ENCODE results near the gene LST1.

The LST1 gene

DNA sequence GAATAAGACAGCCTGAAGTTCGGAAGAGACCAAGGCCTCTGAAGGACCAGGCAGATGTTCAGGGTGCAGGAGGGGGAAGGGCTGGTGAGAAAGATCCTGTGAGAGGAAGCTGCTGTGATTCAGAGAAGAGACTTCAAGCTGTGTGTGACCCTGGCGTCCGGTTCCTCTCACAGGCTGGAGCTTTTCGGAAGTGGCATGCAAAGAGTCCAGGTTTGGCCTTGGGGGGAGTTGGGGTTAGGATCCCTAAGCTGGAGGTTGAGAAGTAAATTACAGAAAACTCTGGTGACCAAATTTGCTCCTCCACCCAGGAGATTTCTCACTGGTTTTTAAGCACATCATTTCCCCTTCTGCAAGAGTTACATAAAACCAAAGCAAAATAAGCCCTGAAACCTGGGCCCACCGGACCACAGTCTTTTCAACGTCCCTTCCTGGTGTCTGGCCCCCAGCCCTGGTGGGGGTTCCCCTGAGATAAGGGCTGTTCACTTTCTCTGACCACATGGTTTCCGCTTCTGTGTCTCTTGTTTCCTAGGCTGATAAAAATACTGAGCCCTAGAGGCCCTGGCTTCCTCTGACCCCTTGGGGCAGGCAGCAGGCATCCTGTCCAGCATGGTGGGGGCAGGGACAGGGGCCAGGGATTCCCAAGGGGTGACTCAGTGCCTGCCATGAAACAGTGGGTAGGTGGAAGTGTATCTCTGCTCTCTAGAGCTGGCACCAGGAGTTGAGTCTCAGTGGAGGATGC lies 25.9 kb upstream of the LST1 start:
- DNase-seq (ENCODE audit: low read depth in 2 of 2): no peak

DNA sequence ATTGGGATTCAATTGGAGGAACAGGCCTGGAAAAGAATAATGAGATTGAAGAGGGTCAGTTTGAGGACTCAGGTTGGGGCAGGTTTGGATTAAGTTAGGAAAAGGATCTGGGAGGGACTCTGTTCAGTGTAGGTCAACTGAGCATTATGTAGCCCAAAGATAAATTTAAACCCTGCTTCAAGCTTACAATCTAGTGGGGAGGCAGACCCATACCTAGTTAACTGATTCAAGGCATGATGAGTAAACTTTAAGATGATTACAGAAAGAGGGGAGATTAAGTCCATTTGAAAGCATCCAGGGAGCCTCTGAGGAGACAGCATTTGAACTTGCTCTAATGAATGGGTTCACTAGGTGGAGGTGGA lies 25.4 kb upstream of the LST1 start:
- DNase-seq (ENCODE audit: low read depth in 2 of 2): no peak

DNA sequence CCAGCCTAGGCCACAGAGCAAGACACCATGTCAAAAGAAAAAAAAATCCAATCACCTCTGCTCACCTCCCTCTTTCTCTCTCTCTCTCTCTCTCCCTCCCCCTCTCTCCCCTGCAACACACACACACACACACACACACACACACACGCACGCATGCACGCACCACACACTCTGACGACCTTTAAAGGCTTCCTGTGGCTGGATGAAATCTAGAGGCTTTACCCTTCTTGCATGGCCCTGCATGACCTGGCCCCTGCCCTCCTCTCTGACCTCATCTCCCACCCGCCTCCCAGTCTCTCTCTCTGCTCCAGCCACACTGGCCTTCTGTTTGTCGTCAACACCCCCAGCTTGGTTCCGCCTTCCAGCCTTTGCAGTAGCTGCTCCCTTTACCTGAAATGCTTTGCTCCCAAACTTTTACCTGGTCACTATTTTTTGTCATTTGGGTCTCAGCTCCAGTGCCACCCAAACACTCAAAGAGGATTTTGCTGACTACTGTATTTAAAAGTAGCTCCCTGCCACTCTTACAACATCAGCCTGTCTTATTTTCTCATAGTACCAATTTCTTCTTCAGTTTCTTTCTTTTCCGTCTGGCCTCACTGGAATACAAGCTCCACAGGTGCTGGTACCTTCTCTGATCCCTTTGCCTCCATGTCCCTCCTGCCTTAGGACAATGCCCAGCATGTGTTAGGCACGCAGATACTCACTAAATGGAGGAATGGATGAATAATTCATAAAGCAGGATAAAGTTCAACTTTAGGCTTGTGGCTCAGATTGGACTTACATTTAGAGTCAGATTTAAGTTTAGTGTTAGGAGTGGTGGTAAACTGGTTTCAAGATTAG lies 18.3 kb upstream of the LST1 start:
- no peak for DNase-seq (ENCODE audit: low read depth in 2 of 2)

DNA sequence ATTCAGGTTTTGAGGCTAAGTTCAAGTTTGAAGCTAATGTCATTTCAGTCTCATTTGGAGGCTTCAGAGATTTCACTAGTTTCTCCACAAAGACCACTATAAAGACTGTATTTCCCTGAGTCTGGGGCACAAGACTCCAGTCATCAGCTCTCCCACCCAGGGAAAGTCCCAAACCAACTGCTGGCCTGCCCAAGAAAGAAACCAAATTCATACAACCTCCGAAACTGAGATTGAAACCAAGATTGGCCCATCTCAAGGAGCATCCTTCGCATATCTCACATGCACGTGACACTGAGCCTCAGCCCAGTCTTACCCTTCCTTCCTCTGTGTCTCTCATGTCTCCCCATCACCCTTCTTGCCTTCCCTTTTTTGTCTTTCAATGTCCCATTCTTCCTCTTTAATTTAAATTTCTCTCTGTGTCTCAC lies 17.5 kb upstream of the LST1 start:
- no peak for DNase-seq (ENCODE audit: low read depth in 2 of 2)

DNA sequence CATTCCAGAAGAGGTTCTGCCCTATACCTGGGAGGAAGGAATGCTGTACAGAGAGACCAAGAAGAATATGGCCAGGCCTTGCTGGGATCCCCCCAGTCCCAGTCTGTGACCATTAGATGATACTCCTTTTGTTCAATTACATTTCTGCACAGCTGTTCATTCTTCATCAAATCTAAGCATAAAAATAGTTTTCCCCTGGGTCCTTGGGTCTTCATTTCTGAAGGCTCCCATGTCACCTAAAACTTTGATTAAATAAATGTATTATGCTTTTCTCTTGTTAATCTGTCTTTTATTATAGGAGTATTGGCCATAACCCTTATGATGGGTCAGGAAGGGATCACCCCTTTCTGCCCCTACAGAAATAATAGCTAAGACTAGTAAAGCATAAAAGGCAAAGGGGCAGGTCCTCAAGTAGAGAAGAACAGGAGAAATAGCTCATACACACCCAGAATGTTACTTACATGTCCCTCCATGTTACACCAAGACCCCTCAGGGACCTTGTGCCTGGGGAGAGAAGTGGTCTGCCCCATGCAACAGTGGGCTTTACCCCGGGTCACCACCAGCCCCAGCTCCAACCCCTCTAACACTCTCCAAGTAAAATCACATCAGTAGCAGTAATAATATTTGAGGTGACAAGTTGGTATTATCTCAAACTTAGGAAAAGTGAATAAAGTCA lies 16.1 kb upstream of the LST1 start:
- DNase-seq (ENCODE audit: low read depth in 2 of 2): no peak

DNA sequence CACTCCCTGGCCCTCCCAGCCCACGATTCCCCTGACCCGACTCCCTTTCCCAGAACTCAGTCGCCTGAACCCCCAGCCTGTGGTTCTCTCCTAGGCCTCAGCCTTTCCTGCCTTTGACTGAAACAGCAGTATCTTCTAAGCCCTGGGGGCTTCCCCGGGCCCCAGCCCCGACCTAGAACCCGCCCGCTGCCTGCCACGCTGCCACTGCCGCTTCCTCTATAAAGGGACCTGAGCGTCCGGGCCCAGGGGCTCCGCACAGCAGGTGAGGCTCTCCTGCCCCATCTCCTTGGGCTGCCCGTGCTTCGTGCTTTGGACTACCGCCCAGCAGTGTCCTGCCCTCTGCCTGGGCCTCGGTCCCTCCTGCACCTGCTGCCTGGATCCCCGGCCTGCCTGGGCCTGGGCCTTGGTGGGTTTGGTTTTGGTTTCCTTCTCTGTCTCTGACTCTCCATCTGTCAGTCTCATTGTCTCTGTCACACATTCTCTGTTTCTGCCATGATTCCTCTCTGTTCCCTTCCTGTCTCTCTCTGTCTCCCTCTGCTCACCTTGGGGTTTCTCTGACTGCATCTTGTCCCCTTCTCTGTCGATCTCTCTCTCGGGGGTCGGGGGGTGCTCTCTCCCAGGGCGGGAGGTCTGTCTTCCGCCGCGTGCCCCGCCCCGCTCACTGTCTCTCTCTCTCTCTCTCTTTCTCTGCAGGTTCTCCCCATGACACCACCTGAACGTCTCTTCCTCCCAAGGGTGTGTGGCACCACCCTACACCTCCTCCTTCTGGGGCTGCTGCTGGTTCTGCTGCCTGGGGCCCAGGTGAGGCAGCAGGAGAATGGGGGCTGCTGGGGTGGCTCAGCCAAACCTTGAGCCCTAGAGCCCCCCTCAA lies 13.8 kb upstream of the LST1 start, which contains the start of gene LTA:
Gene LTA (plus strand): TSS at position 249 of the 871 bp plus-strand sequence. CDS start 454 bp downstream, at position 703.
- no peak for DNase-seq (ENCODE audit: low read depth in 2 of 2)

DNA sequence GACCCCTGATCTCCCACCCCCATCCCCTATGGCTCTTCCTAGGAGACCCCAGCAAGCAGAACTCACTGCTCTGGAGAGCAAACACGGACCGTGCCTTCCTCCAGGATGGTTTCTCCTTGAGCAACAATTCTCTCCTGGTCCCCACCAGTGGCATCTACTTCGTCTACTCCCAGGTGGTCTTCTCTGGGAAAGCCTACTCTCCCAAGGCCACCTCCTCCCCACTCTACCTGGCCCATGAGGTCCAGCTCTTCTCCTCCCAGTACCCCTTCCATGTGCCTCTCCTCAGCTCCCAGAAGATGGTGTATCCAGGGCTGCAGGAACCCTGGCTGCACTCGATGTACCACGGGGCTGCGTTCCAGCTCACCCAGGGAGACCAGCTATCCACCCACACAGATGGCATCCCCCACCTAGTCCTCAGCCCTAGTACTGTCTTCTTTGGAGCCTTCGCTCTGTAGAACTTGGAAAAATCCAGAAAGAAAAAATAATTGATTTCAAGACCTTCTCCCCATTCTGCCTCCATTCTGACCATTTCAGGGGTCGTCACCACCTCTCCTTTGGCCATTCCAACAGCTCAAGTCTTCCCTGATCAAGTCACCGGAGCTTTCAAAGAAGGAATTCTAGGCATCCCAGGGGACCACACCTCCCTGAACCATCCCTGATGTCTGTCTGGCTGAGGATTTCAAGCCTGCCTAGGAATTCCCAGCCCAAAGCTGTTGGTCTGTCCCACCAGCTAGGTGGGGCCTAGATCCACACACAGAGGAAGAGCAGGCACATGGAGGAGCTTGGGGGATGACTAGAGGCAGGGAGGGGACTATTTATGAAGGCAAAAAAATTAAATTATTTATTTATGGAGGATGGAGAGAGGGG lies 12.6 kb upstream of the LST1 start:
- no peak for DNase-seq (ENCODE audit: low read depth in 2 of 2)

DNA sequence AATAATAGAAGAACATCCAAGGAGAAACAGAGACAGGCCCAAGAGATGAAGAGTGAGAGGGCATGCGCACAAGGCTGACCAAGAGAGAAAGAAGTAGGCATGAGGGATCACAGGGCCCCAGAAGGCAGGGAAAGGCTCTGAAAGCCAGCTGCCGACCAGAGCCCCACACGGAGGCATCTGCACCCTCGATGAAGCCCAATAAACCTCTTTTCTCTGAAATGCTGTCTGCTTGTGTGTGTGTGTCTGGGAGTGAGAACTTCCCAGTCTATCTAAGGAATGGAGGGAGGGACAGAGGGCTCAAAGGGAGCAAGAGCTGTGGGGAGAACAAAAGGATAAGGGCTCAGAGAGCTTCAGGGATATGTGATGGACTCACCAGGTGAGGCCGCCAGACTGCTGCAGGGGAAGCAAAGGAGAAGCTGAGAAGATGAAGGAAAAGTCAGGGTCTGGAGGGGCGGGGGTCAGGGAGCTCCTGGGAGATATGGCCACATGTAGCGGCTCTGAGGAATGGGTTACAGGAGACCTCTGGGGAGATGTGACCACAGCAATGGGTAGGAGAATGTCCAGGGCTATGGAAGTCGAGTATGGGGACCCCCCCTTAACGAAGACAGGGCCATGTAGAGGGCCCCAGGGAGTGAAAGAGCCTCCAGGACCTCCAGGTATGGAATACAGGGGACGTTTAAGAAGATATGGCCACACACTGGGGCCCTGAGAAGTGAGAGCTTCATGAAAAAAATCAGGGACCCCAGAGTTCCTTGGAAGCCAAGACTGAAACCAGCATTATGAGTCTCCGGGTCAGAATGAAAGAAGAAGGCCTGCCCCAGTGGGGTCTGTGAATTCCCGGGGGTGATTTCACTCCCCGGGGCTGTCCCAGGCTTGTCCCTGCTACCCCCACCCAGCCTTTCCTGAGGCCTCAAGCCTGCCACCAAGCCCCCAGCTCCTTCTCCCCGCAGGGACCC lies 11.7 kb upstream of the LST1 start:
- no peak for DNase-seq (ENCODE audit: low read depth in 2 of 2)

DNA sequence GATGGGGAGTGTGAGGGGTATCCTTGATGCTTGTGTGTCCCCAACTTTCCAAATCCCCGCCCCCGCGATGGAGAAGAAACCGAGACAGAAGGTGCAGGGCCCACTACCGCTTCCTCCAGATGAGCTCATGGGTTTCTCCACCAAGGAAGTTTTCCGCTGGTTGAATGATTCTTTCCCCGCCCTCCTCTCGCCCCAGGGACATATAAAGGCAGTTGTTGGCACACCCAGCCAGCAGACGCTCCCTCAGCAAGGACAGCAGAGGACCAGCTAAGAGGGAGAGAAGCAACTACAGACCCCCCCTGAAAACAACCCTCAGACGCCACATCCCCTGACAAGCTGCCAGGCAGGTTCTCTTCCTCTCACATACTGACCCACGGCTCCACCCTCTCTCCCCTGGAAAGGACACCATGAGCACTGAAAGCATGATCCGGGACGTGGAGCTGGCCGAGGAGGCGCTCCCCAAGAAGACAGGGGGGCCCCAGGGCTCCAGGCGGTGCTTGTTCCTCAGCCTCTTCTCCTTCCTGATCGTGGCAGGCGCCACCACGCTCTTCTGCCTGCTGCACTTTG lies 10.7 kb upstream of the LST1 start, which contains the start of gene TNF:
Gene TNF (plus strand): TSS at position 231 of the 567 bp plus-strand sequence. CDS start 177 bp downstream, at position 408.
- no peak for DNase-seq (ENCODE audit: low read depth in 2 of 2)

DNA sequence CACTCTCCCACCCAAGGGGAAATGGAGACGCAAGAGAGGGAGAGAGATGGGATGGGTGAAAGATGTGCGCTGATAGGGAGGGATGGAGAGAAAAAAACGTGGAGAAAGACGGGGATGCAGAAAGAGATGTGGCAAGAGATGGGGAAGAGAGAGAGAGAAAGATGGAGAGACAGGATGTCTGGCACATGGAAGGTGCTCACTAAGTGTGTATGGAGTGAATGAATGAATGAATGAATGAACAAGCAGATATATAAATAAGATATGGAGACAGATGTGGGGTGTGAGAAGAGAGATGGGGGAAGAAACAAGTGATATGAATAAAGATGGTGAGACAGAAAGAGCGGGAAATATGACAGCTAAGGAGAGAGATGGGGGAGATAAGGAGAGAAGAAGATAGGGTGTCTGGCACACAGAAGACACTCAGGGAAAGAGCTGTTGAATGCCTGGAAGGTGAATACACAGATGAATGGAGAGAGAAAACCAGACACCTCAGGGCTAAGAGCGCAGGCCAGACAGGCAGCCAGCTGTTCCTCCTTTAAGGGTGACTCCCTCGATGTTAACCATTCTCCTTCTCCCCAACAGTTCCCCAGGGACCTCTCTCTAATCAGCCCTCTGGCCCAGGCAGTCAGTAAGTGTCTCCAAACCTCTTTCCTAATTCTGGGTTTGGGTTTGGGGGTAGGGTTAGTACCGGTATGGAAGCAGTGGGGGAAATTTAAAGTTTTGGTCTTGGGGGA lies 10.0 kb upstream of the LST1 start:
- DNase-seq (ENCODE audit: low read depth in 2 of 2): no peak

DNA sequence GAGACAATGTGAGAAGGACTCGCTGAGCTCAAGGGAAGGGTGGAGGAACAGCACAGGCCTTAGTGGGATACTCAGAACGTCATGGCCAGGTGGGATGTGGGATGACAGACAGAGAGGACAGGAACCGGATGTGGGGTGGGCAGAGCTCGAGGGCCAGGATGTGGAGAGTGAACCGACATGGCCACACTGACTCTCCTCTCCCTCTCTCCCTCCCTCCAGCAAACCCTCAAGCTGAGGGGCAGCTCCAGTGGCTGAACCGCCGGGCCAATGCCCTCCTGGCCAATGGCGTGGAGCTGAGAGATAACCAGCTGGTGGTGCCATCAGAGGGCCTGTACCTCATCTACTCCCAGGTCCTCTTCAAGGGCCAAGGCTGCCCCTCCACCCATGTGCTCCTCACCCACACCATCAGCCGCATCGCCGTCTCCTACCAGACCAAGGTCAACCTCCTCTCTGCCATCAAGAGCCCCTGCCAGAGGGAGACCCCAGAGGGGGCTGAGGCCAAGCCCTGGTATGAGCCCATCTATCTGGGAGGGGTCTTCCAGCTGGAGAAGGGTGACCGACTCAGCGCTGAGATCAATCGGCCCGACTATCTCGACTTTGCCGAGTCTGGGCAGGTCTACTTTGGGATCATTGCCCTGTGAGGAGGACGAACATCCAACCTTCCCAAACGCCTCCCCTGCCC lies 9.0 kb upstream of the LST1 start:
- DNase-seq (ENCODE audit: low read depth in 2 of 2): no peak

DNA sequence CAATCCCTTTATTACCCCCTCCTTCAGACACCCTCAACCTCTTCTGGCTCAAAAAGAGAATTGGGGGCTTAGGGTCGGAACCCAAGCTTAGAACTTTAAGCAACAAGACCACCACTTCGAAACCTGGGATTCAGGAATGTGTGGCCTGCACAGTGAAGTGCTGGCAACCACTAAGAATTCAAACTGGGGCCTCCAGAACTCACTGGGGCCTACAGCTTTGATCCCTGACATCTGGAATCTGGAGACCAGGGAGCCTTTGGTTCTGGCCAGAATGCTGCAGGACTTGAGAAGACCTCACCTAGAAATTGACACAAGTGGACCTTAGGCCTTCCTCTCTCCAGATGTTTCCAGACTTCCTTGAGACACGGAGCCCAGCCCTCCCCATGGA lies 8.5 kb upstream of the LST1 start:
- DNase-seq (ENCODE audit: low read depth in 2 of 2): no peak

DNA sequence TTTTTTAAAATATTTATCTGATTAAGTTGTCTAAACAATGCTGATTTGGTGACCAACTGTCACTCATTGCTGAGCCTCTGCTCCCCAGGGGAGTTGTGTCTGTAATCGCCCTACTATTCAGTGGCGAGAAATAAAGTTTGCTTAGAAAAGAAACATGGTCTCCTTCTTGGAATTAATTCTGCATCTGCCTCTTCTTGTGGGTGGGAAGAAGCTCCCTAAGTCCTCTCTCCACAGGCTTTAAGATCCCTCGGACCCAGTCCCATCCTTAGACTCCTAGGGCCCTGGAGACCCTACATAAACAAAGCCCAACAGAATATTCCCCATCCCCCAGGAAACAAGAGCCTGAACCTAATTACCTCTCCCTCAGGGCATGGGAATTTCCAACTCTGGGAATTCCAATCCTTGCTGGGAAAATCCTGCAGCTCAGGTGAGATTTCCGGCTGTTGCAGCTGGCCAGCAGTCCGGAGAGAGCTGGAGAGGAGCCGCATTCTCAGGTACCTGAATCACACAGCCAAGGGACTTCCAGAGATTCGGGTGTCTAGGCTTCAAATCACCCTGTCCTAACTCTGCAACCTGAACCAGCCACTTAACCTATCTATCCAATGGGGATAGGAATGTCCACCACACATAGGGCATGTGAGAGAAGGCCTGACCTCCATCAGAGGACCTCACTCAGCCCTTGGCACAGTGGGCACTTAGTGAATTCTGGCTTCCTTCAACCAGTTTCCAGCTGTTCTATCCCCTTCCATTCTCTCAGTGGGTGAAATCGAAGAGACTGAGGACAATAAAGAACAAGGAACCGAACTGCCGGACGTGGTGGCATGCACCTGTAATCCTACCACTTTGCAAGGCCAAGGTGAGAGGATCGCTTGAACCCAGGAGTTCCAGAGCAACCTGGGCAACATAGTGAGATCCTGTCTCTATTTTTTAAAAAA lies 7.6 kb upstream of the LST1 start:
- DNase-seq (ENCODE audit: low read depth in 2 of 2): no peak

DNA sequence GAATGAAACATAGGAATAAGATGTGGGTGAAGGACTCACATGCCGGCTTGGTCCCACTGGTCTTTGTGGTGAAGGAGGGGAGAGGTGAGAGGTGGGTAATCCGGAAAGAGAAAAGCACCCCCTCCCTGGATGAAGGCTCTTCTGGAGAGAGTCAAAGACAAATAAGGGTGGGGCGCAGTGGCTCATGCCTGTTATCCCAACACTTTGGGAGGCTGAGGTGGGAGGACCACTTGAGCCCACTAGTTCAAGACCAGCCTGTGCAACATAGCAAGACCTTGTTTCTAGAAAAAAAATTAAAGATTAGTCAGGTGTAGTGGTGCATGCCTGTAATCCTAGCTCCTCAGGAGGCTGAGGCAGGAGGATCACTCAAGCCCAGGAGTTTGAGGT lies 7.0 kb upstream of the LST1 start:
- DNase-seq (ENCODE audit: low read depth in 2 of 2): no peak

DNA sequence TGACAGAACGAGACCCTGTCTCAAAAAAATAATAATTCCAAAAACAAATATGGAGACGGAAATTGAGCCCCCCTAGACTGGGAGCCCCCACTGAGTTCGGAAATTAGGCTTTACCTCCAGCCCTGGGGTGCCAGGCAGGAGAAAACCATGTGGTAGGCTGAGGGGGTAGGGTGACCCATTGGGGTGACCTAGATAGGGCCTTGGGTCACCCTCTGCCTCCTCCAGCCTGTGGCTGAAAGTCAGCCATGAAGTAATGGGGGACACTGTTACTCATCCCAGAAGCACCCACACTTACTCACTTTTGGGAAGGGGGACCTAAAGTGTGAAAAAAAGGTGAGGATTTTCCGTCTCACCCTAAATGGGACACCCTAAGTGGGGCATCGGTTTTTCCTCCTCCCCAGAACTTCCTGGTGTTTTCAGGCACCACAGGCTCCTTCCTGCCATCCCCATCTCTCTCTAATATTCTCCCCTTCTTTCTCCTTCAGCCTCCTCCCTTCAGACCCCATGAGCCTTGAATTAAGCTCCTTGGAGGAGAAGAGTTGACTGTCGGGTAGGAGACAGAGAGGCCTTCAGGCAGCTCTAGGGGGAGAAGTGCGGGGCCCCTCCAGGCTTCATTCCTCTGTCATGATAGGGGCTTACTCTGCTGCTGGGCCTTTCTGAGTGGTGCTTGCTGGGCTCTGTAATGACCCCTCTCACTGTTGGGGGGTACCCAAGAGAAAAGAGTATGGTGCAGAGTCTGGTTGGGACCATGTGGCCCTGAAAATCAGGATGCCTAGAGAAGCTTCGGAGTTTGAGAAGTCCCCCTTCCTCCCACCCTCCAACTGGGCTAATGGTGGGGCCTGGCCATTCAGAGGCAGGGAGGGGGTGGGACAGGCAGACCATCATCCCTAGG lies 6.3 kb upstream of the LST1 start:
- DNase-seq (ENCODE audit: low read depth in 2 of 2): no peak

DNA sequence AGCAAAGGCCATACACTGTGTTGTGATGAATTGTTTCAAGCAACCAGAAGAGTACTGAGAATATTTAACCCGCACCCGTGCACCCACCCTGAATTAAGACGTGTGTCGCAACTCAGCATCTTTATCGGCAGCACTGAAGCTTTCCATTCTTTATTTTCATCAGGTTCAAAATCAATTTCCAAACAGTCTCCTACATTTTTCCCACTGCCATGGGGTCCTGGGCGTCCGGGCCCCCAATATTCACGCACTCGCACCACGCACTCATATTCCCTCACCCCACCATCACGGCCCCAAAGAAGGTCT lies 5.7 kb upstream of the LST1 start:
- DNase-seq (ENCODE audit: low read depth in 2 of 2): no peak
